ENCODE measurements around the gene ZNF710. TPM values are rescaled to one million over a fixed set of nuclear protein-coding genes. Genes with fewer than 3 reads are reported as not detected.

ZNF710 gene
- total and polyA plus RNA-seq, 2 of the 13 experiments (the other 11 are each of a cell fraction or from before 2014, with no cell fraction given) = 4.7 to 20.6 TPM

GRCh38 chr15:90039996-90040395, 38.9 kb downstream of the ZNF710 start (continued):
- TF ChIP-seq U2AF2 (IDR thresholded peaks at IDR 0.05; ENCODE audit: low read depth, low read length) = no peak

GRCh38 chr15:90040618-90041017, 39.5 kb downstream of the ZNF710 start:
- H3K36me3 ChIP-seq (replicated peaks in 1 of 2; ENCODE audit: control insufficient read depth in 1 of 2, insufficient read depth in 2 of 2, low read length in 2 of 2) = peaks cover 0 to 3% of the 10 kb centered on the region in 2 experiments; a peak in 2 of 5 replicates
- intact Hi-C loops (cut with micrococcal nuclease; ENCODE audit: unreplicated experiment) = no loop called here
- H3K9ac ChIP-seq (ENCODE audit: insufficient read depth, low read depth, low read length) = no peak overlapping the region
- in situ Hi-C loops (cut with HindIII; ENCODE audit: extremely low pct_ligation_motif_present, low pct_unique_long_range_greater_than_20kb) = no loop called here
- H3K27ac ChIP-seq (ENCODE audit: extremely low read length, insufficient read depth, low read length) = no peak overlapping the region
- no peaks in the 10 kb centered on the region for H3K27me3 ChIP-seq (ENCODE audit: control insufficient read depth in 1 of 2, insufficient read depth in 2 of 2, low read length in 2 of 2)
- POLR2A ChIA-PET = no interaction called here
- no peak overlapping the region for H2AFZ ChIP-seq (ENCODE audit: low read length)
- H3K9me3 ChIP-seq (ENCODE audit: low read length) = no peaks in the 10 kb centered on the region
- H3K79me2 ChIP-seq (ENCODE audit: insufficient read depth, low read length) = peaks cover 14% of the 10 kb centered on the region
- H3K4me1 ChIP-seq (ENCODE audit: insufficient read depth, low read length) = peaks cover 48% of the 10 kb centered on the region
- FAIRE-seq (no peak), DNase-seq (ENCODE audit: low spot score) (no peak), ATAC-seq (no peak)
- 96% methylated on average over 6 of the region's 6 CpGs for WGBS (ENCODE audit: low lambda C conversion rate)
- no peak overlapping the region for H3K4me2 ChIP-seq (ENCODE audit: low read depth, low read length)
- H3K4me3 ChIP-seq (replicated peaks in 1 of 3; ENCODE audit: insufficient read depth in 1 of 3, low read depth in 2 of 3, low read length in 3 of 3) = no peak overlapping the region
- H4K20me1 ChIP-seq (ENCODE audit: insufficient read depth, low read length) = no peaks in the 10 kb centered on the region
- TF ChIP-seq ZNF446 (CRISPR knock-in tag; IDR thresholded peaks at IDR 0.05) (no peak), ONECUT2 (CRISPR knock-in tag; IDR thresholded peaks at IDR 0.05) (no peak), ZNF17 (CRISPR knock-in tag; IDR thresholded peaks at IDR 0.05) (no peak)
- TF ChIP-seq, protein P1, sequence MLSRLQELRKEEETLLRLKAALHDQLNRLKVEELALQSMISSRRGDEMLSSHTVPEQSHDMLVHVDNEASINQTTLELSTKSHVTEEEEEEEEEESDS (CRISPR knock-in tag; IDR thresholded peaks at IDR 0.05; ENCODE audit: borderline replicate concordance) = no peak
- no TSS peak for BruUV-seq (replicated peaks)
- CTCF ChIA-PET (ENCODE audit: low intra/inter-chr PET ratio, low total read pairs) = no interaction called here

DNA sequence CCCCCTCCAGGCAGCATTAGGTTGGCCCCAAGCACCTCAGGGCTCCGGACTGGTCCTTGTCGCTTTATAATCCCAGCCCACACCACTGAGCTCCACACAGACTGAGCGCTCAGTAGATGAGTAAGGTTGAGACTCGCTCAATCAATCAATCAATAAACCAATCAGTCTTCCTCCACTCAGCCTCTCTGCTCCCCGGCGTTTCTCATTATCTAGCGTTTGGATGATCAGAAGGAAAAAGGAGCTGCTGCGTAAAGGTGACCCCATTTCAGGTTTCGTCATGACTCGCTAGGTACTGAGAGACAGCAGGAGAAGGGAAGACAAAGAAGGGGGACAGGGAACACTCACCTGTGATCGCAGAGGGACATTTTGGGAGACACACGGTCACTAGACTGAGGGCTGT, 41.2 kb downstream of the ZNF710 start:
- no TSS peak for BruUV-seq (replicated peaks)
- ChIA-PET CTCF (ENCODE audit: low intra/inter-chr PET ratio, low total read pairs) (no interaction called here), POLR2A (no interaction called here)
- intact Hi-C loops (cut with micrococcal nuclease; ENCODE audit: unreplicated experiment) (no loop called here), in situ Hi-C loops (cut with HindIII; ENCODE audit: extremely low pct_ligation_motif_present, low pct_unique_long_range_greater_than_20kb) (no loop called here)
- Histone ChIP-seq H2AFZ (ENCODE audit: low read length) (no peak overlapping the region), H3K79me2 (ENCODE audit: insufficient read depth, low read length) (peaks cover 8% of the 10 kb centered on the region), H3K4me1 (ENCODE audit: insufficient read depth, low read length) (peaks cover 31% of the 10 kb centered on the region), H3K9me3 (ENCODE audit: low read length) (no peaks in the 10 kb centered on the region), H3K9ac (ENCODE audit: insufficient read depth, low read depth, low read length) (no peak overlapping the region), H3K27me3 (ENCODE audit: control insufficient read depth in 1 of 2, insufficient read depth in 2 of 2, low read length in 2 of 2) (no peaks in the 10 kb centered on the region), H3K4me2 (ENCODE audit: low read depth, low read length) (no peak overlapping the region), H4K20me1 (ENCODE audit: insufficient read depth, low read length) (0 out of 2 replicates have a peak, but pooled peaks cover 3% of the 10 kb centered on the region), H3K36me3 (replicated peaks in 1 of 2; ENCODE audit: control insufficient read depth in 1 of 2, insufficient read depth in 2 of 2, low read length in 2 of 2) (peaks cover 2 to 3% of the 10 kb centered on the region in 2 experiments; a peak in 1 of 5 replicates), H3K4me3 (replicated peaks in 1 of 3; ENCODE audit: insufficient read depth in 1 of 3, low read depth in 2 of 3, low read length in 3 of 3) (no peak overlapping the region), H3K27ac (ENCODE audit: extremely low read length, insufficient read depth, low read length) (no peak overlapping the region)
- ATAC-seq (no peak), DNase-seq (ENCODE audit: low spot score) (no peak), FAIRE-seq (no peak)
- 98% methylated on average over 12 of the region's 12 CpGs for WGBS (ENCODE audit: low lambda C conversion rate)
- TF ChIP-seq KLF15 (CRISPR knock-in tag; IDR thresholded peaks at IDR 0.05; ENCODE audit: borderline replicate concordance) (no peak), ARNT2 (CRISPR knock-in tag; IDR thresholded peaks at IDR 0.05; ENCODE audit: low read depth) (no peak), ZBTB20 (CRISPR knock-in tag; IDR thresholded peaks at IDR 0.05; ENCODE audit: borderline replicate concordance, low read depth) (no peak), ZNF30 (CRISPR knock-in tag; IDR thresholded peaks at IDR 0.05) (no peak), MBNL3 (CRISPR knock-in tag; conservative IDR thresholded peaks at IDR 0.05) (no peak), NR2F6 (IDR thresholded peaks at IDR 0.05) (no peak), NR2F6 (CRISPR knock-in tag; IDR thresholded peaks at IDR 0.05) (no peak)
- TF ChIP-seq, protein P2, sequence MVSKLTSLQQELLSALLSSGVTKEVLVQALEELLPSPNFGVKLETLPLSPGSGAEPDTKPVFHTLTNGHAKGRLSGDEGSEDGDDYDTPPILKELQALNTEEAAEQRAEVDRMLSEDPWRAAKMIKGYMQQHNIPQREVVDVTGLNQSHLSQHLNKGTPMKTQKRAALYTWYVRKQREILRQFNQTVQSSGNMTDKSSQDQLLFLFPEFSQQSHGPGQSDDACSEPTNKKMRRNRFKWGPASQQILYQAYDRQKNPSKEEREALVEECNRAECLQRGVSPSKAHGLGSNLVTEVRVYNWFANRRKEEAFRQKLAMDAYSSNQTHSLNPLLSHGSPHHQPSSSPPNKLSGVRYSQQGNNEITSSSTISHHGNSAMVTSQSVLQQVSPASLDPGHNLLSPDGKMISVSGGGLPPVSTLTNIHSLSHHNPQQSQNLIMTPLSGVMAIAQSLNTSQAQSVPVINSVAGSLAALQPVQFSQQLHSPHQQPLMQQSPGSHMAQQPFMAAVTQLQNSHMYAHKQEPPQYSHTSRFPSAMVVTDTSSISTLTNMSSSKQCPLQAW (CRISPR knock-in tag; IDR thresholded peaks at IDR 0.05) = no peak
- TF ChIP-seq, protein P3, sequence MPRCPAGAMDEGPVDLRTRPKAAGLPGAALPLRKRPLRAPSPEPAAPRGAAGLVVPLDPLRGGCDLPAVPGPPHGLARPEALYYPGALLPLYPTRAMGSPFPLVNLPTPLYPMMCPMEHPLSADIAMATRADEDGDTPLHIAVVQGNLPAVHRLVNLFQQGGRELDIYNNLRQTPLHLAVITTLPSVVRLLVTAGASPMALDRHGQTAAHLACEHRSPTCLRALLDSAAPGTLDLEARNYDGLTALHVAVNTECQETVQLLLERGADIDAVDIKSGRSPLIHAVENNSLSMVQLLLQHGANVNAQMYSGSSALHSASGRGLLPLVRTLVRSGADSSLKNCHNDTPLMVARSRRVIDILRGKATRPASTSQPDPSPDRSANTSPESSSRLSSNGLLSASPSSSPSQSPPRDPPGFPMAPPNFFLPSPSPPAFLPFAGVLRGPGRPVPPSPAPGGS (CRISPR knock-in tag; IDR thresholded peaks at IDR 0.05) = no peak
- TF ChIP-seq, protein P4, sequence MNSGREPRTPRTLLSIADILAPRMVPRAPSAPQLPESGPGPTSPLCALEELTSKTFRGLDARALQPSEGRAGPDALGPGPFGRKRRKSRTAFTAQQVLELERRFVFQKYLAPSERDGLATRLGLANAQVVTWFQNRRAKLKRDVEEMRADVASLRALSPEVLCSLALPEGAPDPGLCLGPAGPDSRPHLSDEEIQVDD (CRISPR knock-in tag; IDR thresholded peaks at IDR 0.05; ENCODE audit: borderline replicate concordance) = no peak

Measured in HepG2 (cell line).